Measurements from ENCODE around the gene SSRP1.

DNA sequence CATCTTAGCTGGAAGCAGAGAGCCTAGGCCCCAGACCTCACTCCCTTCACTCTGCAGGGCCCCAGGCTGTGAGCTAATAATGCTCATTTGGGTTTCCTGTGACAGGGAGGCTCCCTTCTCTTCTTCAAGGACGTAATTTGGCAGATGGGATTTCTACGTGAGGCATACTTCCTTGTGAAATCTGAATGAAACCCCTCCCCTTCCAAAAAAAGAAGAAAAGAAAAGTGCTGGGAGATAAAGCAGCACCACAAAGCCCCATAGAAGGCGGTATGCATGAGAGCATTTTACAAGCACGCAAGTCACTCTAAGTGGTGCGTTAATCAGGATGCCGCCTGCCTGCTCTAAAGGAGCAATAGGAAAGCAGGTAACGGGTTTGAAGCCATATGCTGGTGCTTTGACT, 8.1 kb upstream of the SSRP1 start:
- no peak for TF ChIP-seq POLR2A (IDR thresholded peaks at IDR 0.05)
- TF ChIP-seq, protein P1, sequence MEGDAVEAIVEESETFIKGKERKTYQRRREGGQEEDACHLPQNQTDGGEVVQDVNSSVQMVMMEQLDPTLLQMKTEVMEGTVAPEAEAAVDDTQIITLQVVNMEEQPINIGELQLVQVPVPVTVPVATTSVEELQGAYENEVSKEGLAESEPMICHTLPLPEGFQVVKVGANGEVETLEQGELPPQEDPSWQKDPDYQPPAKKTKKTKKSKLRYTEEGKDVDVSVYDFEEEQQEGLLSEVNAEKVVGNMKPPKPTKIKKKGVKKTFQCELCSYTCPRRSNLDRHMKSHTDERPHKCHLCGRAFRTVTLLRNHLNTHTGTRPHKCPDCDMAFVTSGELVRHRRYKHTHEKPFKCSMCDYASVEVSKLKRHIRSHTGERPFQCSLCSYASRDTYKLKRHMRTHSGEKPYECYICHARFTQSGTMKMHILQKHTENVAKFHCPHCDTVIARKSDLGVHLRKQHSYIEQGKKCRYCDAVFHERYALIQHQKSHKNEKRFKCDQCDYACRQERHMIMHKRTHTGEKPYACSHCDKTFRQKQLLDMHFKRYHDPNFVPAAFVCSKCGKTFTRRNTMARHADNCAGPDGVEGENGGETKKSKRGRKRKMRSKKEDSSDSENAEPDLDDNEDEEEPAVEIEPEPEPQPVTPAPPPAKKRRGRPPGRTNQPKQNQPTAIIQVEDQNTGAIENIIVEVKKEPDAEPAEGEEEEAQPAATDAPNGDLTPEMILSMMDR (IDR thresholded peaks at IDR 0.05), result no peak
